HL-60 (cell line): ENCODE results near the gene L3MBTL4.

Experiments
- CTCF ChIP-seq: IDR thresholded peaks from one replicate; pipeline ENCODE4 v1.5.1; 2011; ENCODE audit warnings: low read length, control low read depth, inconsistent platforms; ENCODE audit not compliant: insufficient read depth
- GABPA ChIP-seq: IDR thresholded peaks from 2 replicates; pipeline ENCODE4 v1.6.1; 2012; ENCODE audit warnings: low read depth

- TF ChIP-seq CTCF: no peak
- TF ChIP-seq GABPA: no peak
Observed at GRCh38 chr18:5975111-5976002, 439.4 kb downstream of the L3MBTL4 start.
